HL-60 (cell line): ENCODE measurements around the gene ZNF281.

Experiments used
- GABPA ChIP-seq: IDR thresholded peaks from 2 replicates; pipeline ENCODE4 v1.6.1; 2012; ENCODE audit warnings: low read depth
- TF ChIP-seq, protein P1 (sequence below): IDR thresholded peaks from 2 replicates; pipeline ENCODE4 v1.6.1; 2012; ENCODE audit warnings: low read depth; ENCODE audit not compliant: insufficient replicate concordance
- TF ChIP-seq, protein P2 (sequence below): IDR thresholded peaks from one replicate; pipeline ENCODE4 v1.5.1; 2011; ENCODE audit warnings: low read length, control low read depth, inconsistent platforms; ENCODE audit not compliant: insufficient read depth

DNA sequence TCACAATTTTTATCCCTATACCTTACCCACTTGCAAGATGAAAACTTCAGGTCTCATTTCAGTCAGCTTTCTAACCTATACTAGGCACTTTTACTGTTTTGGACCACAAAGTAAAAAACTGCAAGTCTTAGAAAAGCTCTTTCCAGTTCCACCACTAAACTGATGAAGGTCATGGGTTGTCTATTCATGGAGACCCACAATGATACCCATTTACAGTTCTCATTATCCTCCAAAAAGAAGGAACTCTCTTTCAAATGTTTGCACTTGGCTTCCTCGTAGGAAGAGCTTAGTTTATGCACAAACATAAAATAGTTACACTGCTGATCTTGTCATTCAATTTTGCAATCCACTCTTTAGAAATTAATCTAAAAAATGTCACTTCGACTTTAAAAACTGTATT lies 9.3 kb downstream of the ZNF281 start:
- TF ChIP-seq, protein P1, sequence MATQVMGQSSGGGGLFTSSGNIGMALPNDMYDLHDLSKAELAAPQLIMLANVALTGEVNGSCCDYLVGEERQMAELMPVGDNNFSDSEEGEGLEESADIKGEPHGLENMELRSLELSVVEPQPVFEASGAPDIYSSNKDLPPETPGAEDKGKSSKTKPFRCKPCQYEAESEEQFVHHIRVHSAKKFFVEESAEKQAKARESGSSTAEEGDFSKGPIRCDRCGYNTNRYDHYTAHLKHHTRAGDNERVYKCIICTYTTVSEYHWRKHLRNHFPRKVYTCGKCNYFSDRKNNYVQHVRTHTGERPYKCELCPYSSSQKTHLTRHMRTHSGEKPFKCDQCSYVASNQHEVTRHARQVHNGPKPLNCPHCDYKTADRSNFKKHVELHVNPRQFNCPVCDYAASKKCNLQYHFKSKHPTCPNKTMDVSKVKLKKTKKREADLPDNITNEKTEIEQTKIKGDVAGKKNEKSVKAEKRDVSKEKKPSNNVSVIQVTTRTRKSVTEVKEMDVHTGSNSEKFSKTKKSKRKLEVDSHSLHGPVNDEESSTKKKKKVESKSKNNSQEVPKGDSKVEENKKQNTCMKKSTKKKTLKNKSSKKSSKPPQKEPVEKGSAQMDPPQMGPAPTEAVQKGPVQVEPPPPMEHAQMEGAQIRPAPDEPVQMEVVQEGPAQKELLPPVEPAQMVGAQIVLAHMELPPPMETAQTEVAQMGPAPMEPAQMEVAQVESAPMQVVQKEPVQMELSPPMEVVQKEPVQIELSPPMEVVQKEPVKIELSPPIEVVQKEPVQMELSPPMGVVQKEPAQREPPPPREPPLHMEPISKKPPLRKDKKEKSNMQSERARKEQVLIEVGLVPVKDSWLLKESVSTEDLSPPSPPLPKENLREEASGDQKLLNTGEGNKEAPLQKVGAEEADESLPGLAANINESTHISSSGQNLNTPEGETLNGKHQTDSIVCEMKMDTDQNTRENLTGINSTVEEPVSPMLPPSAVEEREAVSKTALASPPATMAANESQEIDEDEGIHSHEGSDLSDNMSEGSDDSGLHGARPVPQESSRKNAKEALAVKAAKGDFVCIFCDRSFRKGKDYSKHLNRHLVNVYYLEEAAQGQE: no peak
- TF ChIP-seq, protein P2, sequence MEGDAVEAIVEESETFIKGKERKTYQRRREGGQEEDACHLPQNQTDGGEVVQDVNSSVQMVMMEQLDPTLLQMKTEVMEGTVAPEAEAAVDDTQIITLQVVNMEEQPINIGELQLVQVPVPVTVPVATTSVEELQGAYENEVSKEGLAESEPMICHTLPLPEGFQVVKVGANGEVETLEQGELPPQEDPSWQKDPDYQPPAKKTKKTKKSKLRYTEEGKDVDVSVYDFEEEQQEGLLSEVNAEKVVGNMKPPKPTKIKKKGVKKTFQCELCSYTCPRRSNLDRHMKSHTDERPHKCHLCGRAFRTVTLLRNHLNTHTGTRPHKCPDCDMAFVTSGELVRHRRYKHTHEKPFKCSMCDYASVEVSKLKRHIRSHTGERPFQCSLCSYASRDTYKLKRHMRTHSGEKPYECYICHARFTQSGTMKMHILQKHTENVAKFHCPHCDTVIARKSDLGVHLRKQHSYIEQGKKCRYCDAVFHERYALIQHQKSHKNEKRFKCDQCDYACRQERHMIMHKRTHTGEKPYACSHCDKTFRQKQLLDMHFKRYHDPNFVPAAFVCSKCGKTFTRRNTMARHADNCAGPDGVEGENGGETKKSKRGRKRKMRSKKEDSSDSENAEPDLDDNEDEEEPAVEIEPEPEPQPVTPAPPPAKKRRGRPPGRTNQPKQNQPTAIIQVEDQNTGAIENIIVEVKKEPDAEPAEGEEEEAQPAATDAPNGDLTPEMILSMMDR: no peak
- no peak for TF ChIP-seq GABPA
